Measurements from ENCODE around the gene EIPR1.

GRCh38 chr2:3189961-3190360 is 187.7 kb downstream of the EIPR1 start:
- no peak for TF ChIP-seq TAF1 (IDR thresholded peaks at IDR 0.05; ENCODE audit: borderline replicate concordance, low read depth, low read length)
- TF ChIP-seq POLR2A (IDR thresholded peaks at IDR 0.05; ENCODE audit: low read depth, low read length) = no peak
- no peak for TF ChIP-seq POLR2AphosphoS5 (IDR thresholded peaks at IDR 0.05; ENCODE audit: low read depth, low read length)
